Activated T-helper 1 cell treated with anti-CD3 and anti-CD28 coated beads, Interleukin-12 subunit alpha, Interleukin-12 subunit beta, Interleukin-2, Interleukin-4 antibody, amounts not matched to agents 30 ng/mL and 10 ng/mL and 1 ng/mL, durations not matched to agents 14 hours and 24 hours and 36 hours (primary cell): ENCODE data around the gene SRXN1. TPM values are rescaled to one million over a fixed set of nuclear protein-coding genes. Genes with fewer than 3 reads are reported as not detected.

Source experiments
- DNase-seq: peaks from one replicate; pipeline ENCODE4 v3.0.0; 2021; ENCODE audit warnings: low spot score
- H3K27ac Mint-ChIP-seq: one replicate; pipeline ENCODE4 v1.8.0; 2021; ENCODE audit warnings: mild to moderate bottlenecking, mixed read lengths
- H3K27me3 Mint-ChIP-seq: one replicate; pipeline ENCODE4 v1.8.0; 2022; ENCODE audit warnings: mild to moderate bottlenecking, moderate library complexity, mixed read lengths; ENCODE audit not compliant: insufficient read depth
- H3K36me3 Mint-ChIP-seq: one replicate; pipeline ENCODE4 v1.8.0; 2021; ENCODE audit warnings: low read depth, mixed read lengths
- H3K4me1 Mint-ChIP-seq: one replicate; pipeline ENCODE4 v1.8.0; 2021; ENCODE audit warnings: low read depth, mixed read lengths
- H3K4me3 Mint-ChIP-seq: one replicate; pipeline ENCODE4 v1.8.0; 2021; ENCODE audit warnings: mild to moderate bottlenecking, moderate library complexity, mixed read lengths
- H3K9me3 Mint-ChIP-seq: one replicate; pipeline ENCODE4 v1.8.0; 2021; ENCODE audit warnings: mixed read lengths
- intact Hi-C: fragments of 100-400 bp; cut with micrococcal nuclease; formaldehyde crosslinking; loops from one replicate; pipeline ENCODE4 v1.15.1; 2024
- total RNA-seq: library from RNA; stranded (reverse); gene quantifications from 2 replicates; pipeline ENCODE4 v1.2.3, GENCODE V29; 2022

Gene SRXN1
- total RNA-seq, 1 donor from 2014 or later, result 28.8 TPM

GRCh38 chr20:615514-615913, 37.5 kb downstream of the SRXN1 start:
- no peaks in the 10 kb centered on the region for H3K36me3 Mint-ChIP-seq
- peaks cover 34% of the 10 kb centered on the region for H3K27me3 Mint-ChIP-seq
- intact Hi-C loops, result no loop called here
- no peak for DNase-seq
- H3K4me1 Mint-ChIP-seq, result no peaks in the 10 kb centered on the region
- H3K9me3 Mint-ChIP-seq, result no peaks in the 10 kb centered on the region
- H3K27ac Mint-ChIP-seq, result no peak overlapping the region
- H3K4me3 Mint-ChIP-seq, result no peak overlapping the region

GRCh38 chr20:611843-612185, 41.2 kb downstream of the SRXN1 start:
- no peak overlapping the region for H3K27ac Mint-ChIP-seq
- intact Hi-C loops, result loop anchor here (5.0 kb wide), 1 partner anchor 55 kb away; no protein-coding TSS in a partner anchor
- H3K27me3 Mint-ChIP-seq, result peaks cover 45% of the 10 kb centered on the region
- no peaks in the 10 kb centered on the region for H3K4me1 Mint-ChIP-seq
- no peaks in the 10 kb centered on the region for H3K36me3 Mint-ChIP-seq
- no peak overlapping the region for H3K4me3 Mint-ChIP-seq
- H3K9me3 Mint-ChIP-seq, result no peaks in the 10 kb centered on the region
- no peak for DNase-seq

- no peak for DNase-seq
- Mint-ChIP-seq H3K27me3 (peaks cover 45% of the 10 kb centered on the region), H3K27ac (no peak overlapping the region), H3K4me1 (no peaks in the 10 kb centered on the region), H3K9me3 (no peaks in the 10 kb centered on the region), H3K36me3 (no peaks in the 10 kb centered on the region), H3K4me3 (no peak overlapping the region)
- intact Hi-C loops, result loop anchor here (5.0 kb wide), 1 partner anchor 56 kb away; no protein-coding TSS in a partner anchor
These were observed 41.8 kb downstream of the SRXN1 start for GRCh38 chr20:611047-611842.

- H3K36me3 Mint-ChIP-seq, result no peaks in the 10 kb centered on the region
- H3K4me3 Mint-ChIP-seq, result no peak within 1 kb of the TSS
- peak; percentile 1 for DNase-seq
- peaks cover 45% of the 10 kb centered on the region for H3K27me3 Mint-ChIP-seq
- intact Hi-C loops, result loop anchor here (5.0 kb wide), 1 partner anchor 57 kb away; no protein-coding TSS in a partner anchor
- no peaks in the 10 kb centered on the region for H3K4me1 Mint-ChIP-seq
- no peak within 1 kb of the TSS for H3K27ac Mint-ChIP-seq
- H3K9me3 Mint-ChIP-seq, result no peaks in the 10 kb centered on the region
These were observed 42.6 kb downstream of the SRXN1 start, which contains the start of gene TCF15 for GRCh38 chr20:610130-611046. TCF15 (minus strand) TSS chr20:610309; CDS start chr20:610237, 72 bp downstream.

- Mint-ChIP-seq H3K4me3 (no peak overlapping the region), H3K36me3 (no peaks in the 10 kb centered on the region), H3K27ac (no peak overlapping the region), H3K27me3 (peaks cover 45% of the 10 kb centered on the region), H3K4me1 (no peaks in the 10 kb centered on the region), H3K9me3 (no peaks in the 10 kb centered on the region)
- intact Hi-C loops, result no loop called here
- no peak for DNase-seq
These were observed 43.5 kb downstream of the SRXN1 start for GRCh38 chr20:609371-609964.

GRCh38 chr20:608970-609369, 44.0 kb downstream of the SRXN1 start:
- no peak overlapping the region for H3K4me3 Mint-ChIP-seq
- no peaks in the 10 kb centered on the region for H3K9me3 Mint-ChIP-seq
- H3K4me1 Mint-ChIP-seq, result no peaks in the 10 kb centered on the region
- H3K27ac Mint-ChIP-seq, result no peak overlapping the region
- H3K27me3 Mint-ChIP-seq, result peaks cover 42% of the 10 kb centered on the region
- H3K36me3 Mint-ChIP-seq, result no peaks in the 10 kb centered on the region
- DNase-seq, result no peak
- intact Hi-C loops, result no loop called here

GRCh38 chr20:607476-607875, 45.5 kb downstream of the SRXN1 start:
- H3K27ac Mint-ChIP-seq, result no peak overlapping the region
- no peaks in the 10 kb centered on the region for H3K36me3 Mint-ChIP-seq
- no peak overlapping the region for H3K4me3 Mint-ChIP-seq
- intact Hi-C loops, result no loop called here
- H3K27me3 Mint-ChIP-seq, result peaks cover 32% of the 10 kb centered on the region
- H3K4me1 Mint-ChIP-seq, result no peaks in the 10 kb centered on the region
- no peak for DNase-seq
- no peaks in the 10 kb centered on the region for H3K9me3 Mint-ChIP-seq

- H3K9me3 Mint-ChIP-seq, result no peaks in the 10 kb centered on the region
- DNase-seq, result no peak
These were observed 47.8 kb downstream of the SRXN1 start for GRCh38 chr20:605237-605636.

GRCh38 chr20:603116-603640, 49.8 kb downstream of the SRXN1 start:
- Mint-ChIP-seq H3K4me3 (no peak overlapping the region), H3K27ac (no peak overlapping the region), H3K9me3 (no peaks in the 10 kb centered on the region), H3K27me3 (peaks cover 7% of the 10 kb centered on the region), H3K36me3 (no peaks in the 10 kb centered on the region), H3K4me1 (no peaks in the 10 kb centered on the region)
- intact Hi-C loops, result no loop called here
- DNase-seq, result no peak

More at GRCh38 chr20:605237-605636, 47.8 kb downstream of the SRXN1 start:
- Mint-ChIP-seq H3K4me3 (no peak overlapping the region), H3K4me1 (no peaks in the 10 kb centered on the region), H3K36me3 (no peaks in the 10 kb centered on the region), H3K27ac (no peak overlapping the region), H3K27me3 (peaks cover 15% of the 10 kb centered on the region)
- intact Hi-C loops, result no loop called here

GRCh38 chr20:602111-602970, 50.7 kb downstream of the SRXN1 start:
- Mint-ChIP-seq H3K9me3 (no peaks in the 10 kb centered on the region), H3K36me3 (no peaks in the 10 kb centered on the region), H3K4me1 (no peaks in the 10 kb centered on the region), H3K4me3 (no peak overlapping the region), H3K27ac (no peak overlapping the region), H3K27me3 (peaks cover 2% of the 10 kb centered on the region)
- DNase-seq, result no peak
- intact Hi-C loops, result no loop called here

GRCh38 chr20:600736-601135, 52.3 kb downstream of the SRXN1 start:
- no peak overlapping the region for H3K4me3 Mint-ChIP-seq
- intact Hi-C loops, result no loop called here
- H3K4me1 Mint-ChIP-seq, result no peaks in the 10 kb centered on the region
- H3K36me3 Mint-ChIP-seq, result no peaks in the 10 kb centered on the region
- H3K9me3 Mint-ChIP-seq, result no peaks in the 10 kb centered on the region
- no peak overlapping the region for H3K27ac Mint-ChIP-seq
- no peak for DNase-seq
- H3K27me3 Mint-ChIP-seq, result peaks cover 2% of the 10 kb centered on the region

GRCh38 chr20:600141-600540, 52.9 kb downstream of the SRXN1 start:
- intact Hi-C loops, result no loop called here
- Mint-ChIP-seq H3K36me3 (no peaks in the 10 kb centered on the region), H3K9me3 (no peaks in the 10 kb centered on the region), H3K4me1 (no peaks in the 10 kb centered on the region), H3K27ac (no peak overlapping the region), H3K27me3 (peaks cover 2% of the 10 kb centered on the region), H3K4me3 (no peak overlapping the region)
- DNase-seq, result no peak
